Measurements from ENCODE around the gene ITPR1.
"Not testable (repeated sequence)": the region's sequence is repeated elsewhere in the genome, so short reads cannot be mapped to it uniquely, and the experiment has no call there.

ITPR1 gene

DNA sequence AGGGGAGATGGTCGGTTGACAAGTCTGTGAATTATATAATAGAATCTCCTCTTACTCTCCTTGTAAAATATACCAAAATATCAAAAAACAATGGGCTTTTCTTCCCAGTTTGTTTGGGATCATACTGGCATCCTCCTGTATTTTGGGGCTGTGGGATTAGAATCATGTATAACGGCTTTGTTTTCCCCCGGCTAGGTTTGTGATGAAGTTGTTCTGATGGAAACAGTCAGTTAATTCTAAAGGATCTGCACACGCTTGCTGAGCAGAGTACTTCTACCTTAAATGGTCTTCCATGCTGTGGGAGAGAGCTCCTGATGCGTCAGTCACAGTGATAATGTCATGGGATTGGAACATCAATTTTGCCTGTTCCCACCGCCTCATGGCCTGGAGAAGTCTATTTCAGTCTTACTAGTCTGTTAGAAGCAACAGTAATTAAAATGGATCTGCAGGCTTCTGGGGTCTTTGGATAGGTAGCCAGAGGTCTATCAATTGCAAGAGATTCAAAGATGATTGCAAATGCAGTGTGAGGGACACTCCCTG is 81.3 kb downstream of the ITPR1 start:
- DNase-seq: no peak

DNA sequence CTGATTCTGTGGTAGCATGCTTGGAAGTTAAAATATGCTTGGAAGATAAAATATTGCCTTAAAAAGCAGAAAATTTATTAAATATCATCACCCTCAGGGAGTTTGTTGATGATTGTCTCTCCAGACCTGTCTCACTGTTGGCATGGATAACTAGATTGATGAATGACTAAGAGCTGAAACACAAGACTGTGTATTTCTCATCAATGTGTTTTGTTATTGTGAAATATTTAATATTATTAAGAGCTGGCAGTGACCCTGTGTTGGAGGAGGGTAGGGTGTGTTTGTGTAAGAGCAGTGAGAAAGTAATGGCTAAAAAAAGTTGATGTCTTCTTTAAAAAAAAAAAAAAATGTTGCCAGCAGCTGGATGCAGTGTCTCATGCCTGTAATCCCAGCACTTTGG is 82.2 kb downstream of the ITPR1 start:
- DNase-seq: no peak

DNA sequence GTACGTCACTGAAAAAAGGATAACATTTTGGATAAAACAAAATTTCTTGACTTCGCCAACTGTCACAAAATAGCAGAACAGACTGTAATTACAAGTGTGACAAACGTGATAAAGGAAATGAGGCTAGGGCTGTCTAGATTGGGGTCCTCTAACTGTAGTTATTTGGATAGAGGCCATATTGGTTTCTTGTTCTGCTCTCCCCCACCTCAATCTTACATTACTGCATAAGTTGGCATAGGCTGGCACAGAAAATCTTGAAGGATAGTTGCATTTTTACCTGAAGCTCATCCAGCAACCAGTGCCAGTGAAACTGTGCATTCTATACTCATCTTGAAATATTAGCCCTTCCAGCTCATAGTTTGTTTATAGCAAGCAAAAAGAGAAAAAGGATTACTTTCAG is 84.6 kb downstream of the ITPR1 start:
- no peak for DNase-seq

DNA sequence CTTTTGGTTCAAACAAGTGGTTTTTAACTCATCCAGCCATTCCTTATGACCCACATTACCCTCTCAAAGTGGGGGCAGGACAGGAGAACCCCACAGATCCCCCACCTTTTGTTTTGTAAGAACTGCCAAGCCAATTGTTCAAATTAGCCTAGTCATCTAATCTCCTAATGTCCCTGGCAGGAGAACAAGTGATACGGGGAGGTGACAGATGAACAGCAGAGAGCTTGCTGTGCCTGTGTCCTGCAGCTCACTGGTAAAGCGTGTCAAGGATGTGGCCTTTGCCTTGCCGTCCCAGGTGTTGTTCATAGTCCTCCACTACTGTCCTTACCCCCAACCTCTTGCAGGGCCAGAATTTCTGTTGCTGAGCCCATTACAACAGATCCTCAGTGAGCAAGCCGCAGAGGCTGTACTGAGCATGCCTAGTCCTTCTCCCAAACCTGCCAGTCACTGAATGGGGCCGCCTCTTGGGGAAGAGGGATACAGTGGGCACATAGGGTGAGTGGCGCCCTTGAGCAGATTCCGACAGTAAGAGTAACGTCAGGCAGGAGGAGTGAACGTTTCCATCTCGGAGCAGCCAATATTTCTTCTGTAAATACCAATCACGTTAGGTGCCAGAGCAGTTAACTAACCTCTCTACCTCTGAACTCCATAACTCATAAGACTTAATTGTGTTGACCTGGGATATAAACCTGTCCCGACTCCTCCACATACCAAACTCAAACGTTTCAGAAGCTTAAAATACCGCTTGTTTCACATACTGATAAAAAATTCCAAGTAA is 87.4 kb downstream of the ITPR1 start:
- no peak for DNase-seq

DNA sequence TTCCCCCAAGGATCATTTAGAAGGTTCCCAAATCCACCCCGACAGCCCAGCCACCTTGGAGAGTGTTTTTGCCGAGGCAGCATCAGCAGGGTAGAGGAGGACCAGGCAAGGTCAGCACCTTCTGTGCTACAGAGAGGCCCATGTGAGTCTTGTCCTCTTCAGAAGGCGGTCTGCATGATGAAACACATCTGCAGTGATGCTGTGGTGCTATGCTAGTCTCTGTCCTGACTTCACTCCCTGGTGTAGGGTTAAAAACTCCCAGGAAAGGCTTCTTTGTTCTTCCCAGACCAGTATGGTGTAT is 87.9 kb downstream of the ITPR1 start:
- no peak for DNase-seq

DNA sequence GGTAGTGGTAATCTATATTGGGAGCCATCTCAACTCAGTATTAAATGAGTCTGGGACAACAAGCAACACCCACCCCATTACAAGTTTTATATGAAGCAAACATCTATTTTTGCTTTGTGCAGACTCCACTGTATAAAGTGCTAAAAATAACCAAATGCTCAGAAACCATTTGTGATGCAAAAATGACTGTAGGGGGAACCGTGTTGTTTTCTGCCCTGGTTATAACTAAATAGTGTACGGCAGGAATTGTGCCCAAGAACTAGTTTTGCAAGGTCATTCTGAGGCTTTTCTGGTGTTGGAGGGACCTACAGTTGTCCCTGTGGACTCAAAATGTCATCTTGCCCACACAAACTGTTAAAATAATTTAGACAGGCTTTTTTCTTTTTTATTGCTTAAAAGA is 88.3 kb downstream of the ITPR1 start:
- DNase-seq: no peak

DNA sequence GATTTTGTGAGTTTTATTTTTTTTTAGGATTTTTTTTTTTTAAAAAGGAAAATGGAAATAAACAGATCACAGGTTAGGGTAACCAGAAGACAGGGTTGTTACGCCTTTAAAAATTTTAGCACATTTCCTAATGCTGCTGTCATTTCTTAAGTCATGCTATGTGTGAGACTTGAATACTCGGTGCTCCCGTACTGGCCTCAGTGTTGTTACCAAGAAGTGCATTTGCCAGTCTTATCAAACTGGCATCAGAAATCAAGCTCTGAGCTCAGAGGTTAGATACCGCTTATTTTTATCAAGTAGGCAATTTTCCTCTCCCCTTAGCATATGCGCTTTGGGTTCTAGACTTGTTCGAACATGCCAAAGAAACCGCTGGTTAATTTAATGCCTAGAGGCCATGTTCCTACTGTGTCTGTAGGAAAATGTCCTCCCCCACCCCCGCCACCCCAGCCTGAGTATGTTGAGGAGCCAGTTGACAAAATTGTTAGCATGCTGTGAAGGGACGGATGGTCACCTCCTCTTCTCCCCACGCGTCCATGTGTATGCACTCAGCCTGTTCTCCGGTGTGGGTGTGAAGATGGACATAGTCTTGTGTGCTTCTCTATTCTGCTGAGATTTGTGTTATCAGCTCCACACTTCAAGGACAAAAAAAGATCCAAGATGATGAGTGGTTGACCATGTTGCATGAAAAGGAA is 88.9 kb downstream of the ITPR1 start:
- DNase-seq: no peak

DNA sequence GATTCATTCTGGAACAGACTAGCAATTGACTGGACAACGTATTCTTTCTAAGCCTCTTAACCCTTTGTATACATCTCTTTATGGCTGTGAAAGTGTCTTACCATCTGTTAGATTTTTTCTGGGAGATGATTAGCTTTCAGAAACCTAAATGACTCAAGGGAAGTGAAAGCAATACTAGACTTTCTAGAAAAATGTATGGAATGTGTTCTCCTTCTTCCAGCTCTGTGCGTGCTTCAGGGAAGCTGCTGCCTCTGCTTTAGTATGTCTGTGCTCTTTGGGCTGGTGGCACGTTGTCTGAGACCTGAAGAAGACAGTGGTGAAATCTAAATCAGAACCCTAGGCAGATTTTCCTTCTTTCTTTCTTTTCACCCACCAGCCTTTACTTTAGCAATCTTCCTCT is 89.5 kb downstream of the ITPR1 start:
- DNase-seq: no peak

DNA sequence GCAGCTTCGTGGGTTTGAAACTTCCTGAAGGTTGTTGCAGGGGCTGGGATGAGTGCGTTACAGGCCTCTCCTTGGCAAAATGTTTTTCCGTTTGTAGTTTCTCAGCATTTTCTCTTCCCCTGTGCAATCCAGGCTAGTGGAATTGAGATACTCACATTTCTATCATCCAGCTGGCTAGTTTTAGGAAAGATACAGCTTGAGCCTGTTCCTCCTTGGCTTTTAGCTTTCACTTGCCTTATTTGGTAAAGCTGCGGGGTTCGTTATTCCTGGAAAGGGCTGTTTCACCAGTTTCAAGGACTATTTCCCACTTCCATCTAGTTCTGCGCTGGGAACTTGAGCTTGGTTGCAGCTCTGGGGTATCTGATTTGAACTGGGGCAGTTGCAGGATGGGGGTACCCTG is 90.3 kb downstream of the ITPR1 start:
- DNase-seq: no peak

DNA sequence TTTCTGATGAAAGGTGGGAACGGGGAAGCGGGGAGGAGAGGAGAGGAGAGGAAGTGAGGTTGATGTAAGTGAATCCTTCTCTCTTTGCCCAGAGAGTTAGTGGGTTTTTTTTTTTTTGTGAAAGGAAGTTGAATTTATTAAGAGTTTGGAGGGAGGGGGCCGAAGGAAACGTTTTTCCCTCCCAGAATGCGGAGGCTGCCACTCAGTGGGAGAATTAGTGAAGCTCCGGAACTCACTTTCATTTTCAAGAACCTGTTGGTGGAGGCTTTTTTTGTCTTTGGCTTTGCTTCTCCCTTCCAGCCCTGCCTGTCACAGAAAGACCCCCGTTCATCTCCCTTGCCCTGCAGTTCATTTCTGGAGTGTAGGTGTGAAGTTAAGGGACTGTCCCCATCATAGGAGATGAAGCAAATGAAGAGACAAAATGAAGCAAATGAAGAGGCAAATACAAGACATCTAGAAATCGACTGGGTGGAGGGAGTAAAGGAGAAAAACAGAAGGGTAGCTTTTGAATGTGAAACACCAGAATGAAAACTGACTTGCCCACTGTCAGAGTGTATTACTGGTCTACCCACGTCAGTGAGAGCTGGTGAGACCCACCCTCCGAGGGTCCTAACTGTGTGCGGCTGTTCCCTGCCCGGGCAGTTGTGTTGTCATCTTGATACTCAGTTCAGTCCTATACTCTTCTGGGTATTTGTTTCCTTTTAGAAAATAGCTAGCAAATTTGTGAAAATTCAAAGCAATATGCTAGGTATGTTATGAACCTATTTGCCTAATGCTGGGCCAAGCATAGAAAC is 91.5 kb downstream of the ITPR1 start:
- no peak for DNase-seq

DNA sequence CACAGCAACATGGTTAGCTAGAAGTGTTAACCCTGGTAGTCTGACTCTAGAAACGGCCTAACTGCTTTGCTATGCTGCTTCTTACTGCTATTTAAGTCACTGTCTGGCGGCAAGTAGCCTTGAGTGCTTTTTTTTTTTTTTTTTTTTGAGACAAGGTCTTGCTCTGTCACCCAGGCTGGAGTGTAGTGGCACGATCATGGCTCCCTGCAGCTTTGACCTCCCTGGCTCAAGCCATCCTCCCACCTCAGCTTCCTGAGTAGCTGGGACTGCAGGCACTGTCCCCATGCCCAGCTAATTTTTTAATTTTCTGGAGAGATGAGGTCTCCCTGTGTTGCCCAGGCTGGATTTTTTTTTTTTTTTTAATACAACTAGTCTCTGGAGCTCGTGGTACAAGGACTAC is 93.2 kb downstream of the ITPR1 start:
- DNase-seq: no peak

DNA sequence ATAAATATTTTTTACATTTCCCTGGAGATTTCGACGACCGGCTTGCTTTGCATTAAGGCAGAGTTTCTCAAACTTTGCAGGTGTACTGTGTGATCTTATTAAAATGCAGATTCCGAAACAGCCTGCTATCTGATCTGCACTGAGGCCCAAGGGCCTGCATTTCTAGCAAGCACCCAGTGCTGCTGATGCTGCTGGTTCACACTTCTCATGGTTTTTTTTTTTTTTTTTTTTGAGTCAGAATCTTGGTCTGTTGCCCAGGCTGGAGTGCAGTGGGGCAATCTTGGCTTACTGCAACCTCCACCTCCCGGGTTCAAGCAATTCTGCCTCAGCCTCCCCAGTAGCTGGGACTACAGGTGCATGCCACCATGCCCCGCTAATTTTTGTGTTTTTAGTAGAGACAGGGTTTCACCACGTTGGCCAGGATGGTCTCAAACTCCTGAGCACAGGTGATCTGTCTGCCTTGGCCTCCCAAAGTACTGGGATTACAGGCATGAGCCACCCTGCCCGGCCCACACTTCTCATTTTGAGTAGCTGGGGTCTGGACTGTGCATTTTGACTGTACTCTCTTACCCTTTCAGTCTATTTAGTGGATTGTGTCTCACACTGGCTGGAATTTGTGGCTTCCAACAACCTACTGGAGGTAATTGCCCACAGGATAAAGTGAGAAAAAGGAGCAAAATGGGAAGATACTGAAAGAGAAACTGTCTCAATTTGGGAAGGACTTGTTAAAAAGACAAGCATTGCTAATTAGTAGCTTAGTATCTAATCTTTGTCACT is 94.1 kb downstream of the ITPR1 start:
- DNase-seq: no peak

DNA sequence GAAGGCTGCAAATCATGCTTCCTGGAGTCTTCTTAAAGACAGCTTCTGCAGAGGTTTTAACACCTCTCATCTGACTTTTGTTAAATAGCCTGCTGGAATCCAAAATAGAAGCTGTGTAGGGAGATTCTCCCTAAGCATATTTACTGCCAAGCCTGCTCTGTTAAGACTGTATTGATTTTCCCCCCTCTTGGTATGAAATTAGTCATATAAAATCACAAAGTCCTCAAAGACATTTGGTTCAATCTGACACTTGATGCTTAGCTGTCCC is 94.6 kb downstream of the ITPR1 start:
- DNase-seq: no peak

DNA sequence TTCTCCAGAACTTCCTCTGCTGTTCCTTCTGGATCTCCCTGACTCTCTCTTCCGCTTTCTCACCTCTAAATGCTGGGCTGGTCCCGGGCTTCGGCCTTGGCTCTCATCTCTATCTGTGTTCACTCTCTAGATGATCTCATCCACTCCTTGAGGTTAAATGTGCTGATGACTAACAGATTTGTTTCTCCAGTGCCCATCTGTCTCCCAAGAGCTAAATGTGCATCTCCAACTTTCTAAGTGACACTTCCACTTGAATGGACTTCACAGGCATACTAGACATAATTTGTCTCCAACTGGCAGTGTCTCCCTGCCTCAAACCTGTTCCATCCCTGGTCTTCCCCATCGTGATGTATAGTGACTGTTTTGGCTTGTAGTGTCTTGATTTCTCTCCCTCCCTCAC is 95.3 kb downstream of the ITPR1 start:
- no peak for DNase-seq

DNA sequence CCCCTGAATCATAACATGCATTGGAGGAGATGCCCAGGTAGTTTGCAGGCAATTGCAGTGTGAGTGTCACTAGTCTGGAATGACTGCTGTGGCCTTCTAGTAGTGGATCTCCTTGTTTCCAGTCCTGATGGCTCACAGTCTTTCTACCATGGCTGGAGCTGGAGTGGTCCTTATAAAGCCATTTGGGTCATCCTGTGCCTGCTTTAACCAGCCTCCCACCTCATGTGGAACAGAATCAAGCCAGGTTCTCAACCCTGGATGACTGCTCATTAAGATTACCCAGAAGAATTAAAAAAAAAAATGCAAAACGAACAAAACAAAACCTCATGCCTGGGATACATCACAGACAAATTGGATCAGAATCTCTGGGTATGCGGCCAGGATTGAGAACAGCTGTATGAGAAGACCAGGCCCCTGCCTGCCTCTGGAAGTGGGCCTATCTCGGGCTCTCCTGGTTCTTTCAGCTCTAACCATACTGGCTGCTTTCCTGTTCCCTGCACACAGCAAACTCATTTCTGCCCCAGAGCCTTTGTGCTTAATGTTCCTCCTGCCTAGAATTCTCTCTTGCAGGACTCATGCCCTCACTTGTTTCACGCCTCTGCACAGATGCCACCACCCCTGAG is 96.4 kb downstream of the ITPR1 start:
- DNase-seq: no peak

DNA sequence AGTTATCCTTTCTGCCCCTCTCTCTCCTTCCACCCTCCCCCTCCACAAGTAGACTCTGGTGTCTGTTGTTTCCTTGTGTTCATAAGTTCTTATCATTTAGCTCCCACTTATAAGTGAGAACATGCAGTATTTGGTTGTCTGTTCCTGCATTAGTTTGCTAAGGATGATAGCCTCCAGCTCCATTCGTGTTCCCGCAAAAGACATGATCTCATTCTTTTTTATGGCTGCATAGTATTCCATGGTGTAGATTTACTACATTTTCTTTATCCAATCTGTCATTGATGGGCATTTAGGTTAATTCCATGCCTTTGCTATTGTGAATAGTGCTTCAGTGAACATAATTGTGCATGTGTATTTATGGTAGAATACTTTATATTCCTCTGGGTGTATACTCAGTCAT is 97.7 kb downstream of the ITPR1 start:
- not testable (repeated sequence) for DNase-seq

DNA sequence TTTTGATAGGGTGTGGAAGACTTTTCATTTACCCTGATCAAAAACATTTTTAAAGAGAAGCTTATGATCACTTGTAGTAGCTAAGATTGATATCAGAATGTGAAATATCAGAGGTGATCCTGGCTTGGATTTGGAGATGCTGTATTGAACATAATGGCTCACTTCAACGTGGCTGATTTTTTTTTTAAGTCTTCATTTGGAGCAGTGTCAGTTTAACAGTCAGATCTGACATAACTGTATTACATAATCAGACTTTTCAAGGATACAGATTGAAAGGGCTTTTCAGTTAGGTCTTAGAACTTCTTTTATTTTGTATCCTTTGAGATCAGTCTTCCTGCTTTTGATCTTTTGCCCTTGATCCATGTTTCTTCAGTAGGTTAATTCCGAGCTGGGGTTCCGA is 98.5 kb downstream of the ITPR1 start:
- DNase-seq: no peak

DNA sequence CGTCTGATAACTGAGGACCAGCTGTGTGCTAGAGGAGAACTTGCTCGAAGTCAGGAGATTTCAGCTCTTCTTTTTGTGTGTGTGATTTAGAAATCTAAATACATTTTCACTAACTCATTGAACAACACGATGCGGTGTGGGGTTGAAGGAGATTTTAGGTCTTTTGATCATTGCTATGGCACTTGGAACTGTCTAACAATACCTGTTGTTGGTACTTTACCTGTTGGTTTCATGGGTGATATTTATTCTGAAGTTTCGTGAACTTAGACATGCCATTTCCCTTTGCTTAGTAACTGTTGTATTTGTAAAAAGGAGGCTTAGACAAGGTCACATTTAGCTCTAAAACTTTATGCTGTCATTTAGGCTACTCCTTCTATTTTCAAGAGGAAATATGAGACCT is 99.9 kb downstream of the ITPR1 start:
- no peak for DNase-seq

DNA sequence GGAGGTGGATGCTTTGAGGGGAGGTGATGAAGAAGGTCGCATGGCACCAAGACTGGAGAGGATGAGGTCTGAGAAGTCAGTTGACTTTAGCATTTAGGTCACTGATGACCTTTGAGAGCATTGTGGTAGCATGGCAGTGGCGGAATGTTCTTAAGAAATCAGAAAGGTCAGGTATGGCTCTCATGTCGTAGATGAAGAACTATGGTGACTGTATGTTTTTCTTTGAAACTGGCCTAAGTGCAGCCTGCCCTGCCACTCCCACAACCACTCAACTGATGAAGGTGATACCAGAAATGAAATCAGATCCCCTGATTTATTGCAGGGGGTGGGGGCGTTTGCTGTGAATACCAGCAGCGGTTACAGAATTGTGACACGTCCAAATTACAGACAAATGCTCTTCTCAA is 102.6 kb downstream of the ITPR1 start:
- no peak for DNase-seq

DNA sequence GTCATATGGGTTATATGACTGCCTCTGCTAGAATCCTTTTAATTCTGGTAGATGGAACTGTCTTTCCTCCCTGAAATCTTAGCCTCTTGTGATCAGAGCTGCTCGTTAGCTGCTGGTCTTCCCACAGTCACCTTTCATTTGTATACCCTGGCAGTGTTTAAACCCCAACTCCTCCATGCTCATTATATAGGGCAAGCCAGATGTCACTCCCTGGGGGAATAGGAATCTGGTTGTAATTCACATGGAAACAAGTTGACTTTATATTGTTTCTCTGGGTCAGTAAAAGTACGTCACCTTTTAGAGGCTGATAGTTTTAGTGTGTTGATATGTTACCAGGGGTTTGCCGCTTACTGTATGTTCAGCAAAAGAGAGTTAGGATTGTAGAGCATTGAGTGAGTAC is 103.5 kb downstream of the ITPR1 start:
- no peak for DNase-seq

DNA sequence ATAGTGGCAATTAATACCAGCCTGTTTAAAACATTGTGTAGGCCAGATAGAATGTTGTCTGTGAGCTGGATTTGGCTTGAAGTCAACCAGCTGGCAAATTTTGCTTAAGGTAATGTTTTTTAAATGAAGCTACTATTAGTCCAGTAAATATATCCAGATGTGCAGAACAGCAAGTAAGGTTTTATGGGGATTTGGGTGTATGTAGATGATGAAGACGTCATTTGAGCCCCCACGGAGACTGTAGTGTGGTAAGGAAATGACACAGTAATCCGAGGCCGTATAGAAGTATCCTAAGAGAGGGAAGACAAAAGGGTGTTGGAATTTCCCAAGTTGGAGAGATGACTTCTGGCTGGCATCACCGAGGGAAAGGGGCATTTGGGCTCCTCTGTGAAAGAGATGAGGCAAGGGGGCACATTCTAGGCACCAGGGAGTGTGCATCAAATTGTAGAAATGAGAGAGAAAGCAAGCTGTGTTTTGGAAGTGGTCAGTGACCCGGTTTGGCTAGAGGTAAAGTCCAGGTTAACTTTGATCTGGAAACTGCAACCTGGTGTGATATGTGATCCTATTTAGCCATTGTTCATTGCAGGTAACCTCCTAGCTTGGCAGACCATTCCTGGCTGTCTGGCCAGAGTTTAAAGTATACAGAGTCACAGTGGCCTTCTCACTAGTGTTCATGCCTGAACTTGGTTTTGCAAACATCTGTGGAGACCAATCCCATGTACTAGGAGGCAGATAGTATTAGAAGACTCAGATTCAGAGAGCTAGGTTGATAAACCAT is 104.2 kb downstream of the ITPR1 start:
- DNase-seq: no peak

DNA sequence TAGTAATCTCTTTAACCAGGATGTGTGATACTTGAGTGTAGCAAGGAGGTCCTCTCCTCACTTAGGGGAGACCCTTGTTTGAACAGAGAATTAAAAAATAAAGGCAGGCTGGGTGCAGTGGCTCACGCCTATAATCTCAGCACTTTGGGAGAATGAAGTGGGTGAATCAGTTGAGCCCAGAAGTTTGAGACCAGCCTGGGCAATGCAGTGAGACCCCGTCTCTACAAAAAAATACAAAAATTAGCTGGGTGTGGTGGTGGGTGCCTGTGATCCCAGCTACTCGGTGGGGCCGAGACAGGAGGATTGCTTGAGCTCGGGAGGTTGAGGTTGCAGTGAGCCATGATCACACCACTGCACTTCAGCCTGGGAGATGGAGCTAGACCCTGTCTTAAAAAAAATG is 105.1 kb downstream of the ITPR1 start:
- DNase-seq: not testable (repeated sequence)
